G401.6 (cell line): ENCODE measurements around the gene TRIM29.

Source experiments
- FAIRE-seq: peaks from 2 replicates; lab custom pipeline; 2012; peaks lifted over from hg19 to GRCh38; lab: Jason Lieb, UNC

Gene TRIM29

DNA sequence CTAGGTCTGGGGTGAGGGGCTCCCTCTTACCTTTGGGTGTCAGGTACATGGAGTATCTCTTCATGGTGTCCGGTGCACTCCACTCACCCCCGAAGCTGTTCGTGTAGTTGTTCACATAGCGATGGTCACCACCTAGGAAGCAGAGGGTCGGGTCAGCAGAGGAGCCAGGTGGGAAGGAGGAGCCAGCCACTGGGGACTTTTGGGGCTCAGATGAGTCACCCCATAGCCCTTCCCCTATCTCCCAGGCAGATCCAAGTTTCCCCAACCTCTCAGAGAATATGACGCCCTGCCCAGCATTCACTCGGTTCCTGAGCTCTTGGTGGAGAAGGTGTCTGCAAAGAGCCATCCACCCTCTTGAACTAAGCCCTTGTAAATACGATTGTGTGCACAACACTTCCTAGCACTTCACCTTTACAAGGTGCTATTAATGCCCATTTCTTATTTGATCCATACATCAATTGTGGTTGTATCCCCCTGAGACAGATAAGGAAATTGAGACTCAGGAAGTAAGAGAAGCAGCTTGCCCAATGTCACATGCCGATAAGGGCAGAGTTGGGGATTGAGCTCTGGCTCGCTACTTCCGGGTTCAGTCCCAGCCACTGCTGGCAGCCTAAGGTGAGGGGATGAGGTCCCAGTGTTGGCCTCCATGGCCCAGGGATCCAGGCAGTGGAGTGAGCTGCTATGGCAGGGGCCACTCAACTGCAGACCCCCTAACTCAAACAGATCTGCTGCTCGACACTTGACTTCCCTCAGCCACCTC is 14.8 kb downstream of the TRIM29 start:
- no peak for FAIRE-seq

DNA sequence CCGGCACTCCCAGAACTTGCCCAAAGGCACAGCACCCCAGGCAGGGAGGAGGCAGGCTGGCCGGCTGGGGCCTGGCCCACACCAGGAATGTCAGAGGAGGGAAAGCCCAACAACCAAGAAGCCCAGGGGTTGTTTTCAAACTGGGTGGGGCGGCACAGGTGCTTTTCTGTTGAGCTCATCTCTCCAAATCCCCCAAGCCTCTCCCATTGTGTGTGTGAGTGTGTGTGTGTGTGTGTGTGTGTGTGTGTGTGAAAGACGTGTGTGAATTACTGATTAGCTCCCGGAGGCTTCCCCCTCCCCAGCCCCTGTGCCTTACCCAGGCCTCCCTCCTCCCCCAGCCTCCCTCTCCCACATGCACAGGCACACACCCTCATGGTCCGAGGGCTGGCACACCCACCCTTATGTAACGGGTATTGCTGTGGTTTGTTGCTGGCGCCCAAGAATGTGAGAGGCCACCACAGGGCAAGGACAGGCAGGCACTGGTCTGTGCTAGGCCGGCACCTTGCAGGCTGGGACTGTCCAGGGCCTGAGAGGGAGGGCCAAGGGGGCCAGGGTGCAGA is 15.9 kb downstream of the TRIM29 start:
- FAIRE-seq = no peak

DNA sequence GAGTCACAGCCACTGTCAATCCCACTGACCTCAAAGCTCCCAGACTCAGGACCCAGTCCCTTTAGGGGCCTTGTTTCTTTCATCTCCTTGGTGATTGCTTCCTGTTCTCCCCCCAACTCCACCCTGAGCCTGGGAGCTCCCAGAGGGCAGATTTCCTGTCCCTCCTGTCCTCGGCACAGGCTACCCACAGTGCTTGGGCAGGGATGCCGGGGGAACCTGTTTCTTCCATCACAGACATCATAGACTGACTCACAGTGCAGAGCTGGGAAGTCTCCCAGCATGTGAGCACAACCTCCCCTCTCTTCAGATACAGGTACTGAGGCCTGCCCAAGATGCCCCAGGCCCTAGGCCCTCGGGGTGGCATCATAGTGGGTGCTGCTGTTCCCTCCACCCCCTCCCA is 16.6 kb downstream of the TRIM29 start:
- FAIRE-seq = no peak

DNA sequence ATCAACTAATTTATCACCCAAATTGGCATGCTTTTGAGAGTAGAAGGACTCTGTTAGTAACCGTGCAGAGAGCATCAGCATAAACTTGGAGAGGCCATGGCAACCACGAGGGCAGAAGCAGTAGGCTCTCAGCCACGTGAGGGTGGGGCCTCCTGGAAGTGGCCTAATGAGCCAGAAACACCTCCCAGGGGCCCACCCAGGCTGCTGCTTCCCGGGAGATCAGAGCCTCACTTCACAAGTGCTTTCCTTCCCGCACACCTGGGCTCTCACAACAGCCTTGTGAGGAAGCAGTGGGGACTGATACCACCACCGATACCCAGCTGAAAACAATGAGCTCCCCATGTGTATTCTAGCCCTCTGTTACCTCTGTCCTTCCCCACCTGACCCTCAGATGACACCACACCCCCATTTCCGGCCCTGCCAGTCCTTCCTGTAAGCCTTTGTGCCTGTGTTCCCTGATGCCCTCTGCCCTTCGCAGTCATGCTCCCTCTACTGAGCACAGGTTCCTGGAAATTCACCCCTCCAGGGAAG is 17.0 kb downstream of the TRIM29 start:
- no peak for FAIRE-seq

DNA sequence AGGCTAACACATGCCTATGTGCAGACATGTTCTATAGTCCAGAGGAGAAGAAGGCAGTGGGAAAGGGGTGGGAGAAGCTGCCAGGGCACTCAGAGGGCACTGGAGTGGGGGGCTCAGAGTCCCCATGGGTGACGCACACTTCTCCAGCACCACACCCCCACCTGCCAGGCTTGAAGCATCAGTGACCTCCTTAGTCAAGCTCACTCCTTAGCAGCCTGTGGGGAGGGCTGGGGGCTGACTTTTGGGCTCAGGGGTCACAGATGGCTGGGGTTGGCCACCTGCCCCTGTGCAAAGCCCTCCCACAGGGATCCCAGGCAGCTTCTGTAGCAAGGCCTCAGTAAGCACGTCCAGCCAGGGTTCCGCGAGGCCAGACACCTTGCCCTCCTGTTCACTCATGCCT is 18.8 kb downstream of the TRIM29 start:
- no peak for FAIRE-seq

DNA sequence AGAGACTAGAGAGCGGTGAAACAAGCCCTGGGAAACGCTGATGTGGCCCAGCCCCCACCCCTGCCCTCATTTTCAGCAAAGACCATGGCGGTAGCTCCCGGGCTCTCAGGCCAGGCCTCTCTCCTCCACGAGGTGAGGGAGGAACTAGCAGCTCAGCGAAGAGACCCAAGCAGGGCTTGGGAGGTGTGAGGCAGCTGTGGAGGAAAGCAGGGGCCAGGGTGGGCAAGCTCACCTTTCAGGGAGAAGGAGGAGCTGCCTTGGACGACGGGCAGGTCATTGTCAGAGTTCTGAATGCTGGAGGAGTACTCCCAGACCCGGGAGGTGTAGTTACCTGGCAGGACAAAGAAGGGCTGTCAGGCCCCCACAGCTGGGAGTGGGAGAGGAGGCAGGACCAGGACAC is 19.9 kb downstream of the TRIM29 start:
- FAIRE-seq = no peak

DNA sequence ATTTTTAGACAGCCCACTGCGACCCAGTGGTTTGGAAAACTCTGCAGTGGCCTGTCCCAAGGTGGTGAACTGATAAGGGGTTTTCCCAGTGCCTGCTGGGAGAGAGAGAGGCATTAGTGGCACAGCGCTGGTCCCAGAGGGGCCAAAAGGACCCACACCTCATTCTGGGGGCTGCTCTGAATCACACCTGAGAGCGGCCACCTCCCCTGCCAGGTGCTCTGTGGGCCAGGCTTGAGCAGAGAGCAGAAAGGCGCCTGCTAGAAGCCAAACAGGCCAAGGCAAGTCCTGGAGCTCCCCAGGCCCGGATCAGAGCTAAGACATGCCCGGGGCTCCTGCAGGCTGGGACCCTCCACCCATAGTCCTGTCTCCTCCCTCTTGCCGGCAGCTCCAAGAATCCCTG is 20.9 kb downstream of the TRIM29 start:
- FAIRE-seq = no peak

DNA sequence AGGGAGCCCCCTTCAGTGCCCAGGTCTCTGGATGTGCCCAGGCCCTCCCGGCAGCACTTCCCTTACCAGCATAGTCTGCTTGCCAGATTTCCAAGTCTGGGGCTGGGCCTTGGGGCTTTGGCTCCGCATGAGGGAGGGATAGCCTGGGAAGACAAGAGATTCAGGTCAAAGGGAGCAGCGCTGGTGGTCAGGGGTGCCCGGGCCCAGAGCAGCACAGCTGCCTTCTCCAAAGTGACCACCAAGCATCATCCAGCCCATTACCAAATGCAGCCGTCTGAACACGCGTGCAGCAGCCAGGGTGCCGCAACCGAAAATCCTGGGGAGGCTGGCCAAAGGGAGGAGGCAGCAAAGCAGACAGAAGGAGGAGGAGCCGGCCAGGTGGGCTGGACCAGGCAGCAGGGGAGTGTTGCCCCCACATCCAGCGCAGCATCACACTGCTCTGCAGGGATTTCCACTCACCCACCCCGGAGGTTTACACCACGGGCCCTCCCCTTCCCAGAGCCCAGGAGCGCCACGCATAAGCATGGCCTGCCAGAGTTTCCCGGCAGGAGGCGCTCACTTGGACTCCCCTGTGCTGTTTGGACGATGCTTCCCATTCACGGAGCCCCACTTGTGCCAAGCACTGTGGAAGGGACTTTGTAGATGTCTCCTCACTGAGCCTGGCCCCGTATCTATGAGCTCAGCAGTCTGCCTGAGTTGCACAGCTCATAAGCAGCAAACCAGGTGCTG is 22.5 kb downstream of the TRIM29 start:
- no peak for FAIRE-seq

DNA sequence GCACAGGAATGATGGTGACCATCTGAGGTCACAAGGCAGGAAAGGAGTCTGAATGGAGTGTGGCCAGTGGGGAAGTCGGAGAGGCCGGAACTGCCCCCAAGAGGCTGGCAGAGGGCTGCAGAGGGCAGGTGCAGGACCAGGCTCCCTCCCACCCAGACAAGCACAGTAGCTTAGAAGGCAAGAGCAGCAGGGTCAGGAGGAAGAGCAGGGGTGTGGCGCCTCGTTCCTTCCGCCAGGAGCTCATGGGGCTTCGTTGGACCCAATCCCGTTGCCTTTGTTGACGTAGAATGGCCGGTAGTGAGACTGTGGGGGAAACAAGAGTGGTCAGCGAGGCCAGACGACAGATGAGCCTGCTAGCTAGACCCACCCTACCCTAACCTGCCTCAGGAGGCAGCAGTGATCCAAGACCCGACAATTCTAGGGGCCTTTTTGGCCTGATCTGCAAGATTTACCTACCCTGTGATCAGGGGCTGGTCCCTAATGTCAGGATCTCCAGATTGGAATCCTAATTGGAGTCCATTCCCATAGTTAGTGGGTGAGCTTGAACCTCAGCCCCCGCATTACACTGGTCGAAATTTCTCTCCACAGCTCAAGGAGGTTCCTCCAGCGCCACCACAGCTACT is 25.6 kb downstream of the TRIM29 start:
- FAIRE-seq = no peak

DNA sequence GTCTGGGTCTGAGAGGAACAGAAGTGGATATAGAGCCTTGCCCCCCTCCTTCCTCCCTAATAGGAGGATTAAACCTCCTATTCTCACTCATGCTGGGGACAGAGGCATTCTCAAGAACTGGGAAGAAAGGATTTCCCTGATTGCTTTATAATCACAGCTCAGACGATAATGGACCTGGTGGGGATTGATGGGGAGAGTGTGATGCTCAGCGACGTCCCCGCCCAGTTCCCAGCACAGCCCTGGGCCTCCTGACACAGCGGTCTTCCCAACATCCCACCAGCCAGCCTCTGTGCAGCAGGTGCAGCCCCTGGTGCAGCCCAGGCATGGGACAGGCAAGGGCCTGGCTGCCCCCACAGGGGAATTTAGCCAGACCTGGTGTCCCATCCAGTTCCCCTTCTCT is 28.4 kb downstream of the TRIM29 start:
- no peak for FAIRE-seq

DNA sequence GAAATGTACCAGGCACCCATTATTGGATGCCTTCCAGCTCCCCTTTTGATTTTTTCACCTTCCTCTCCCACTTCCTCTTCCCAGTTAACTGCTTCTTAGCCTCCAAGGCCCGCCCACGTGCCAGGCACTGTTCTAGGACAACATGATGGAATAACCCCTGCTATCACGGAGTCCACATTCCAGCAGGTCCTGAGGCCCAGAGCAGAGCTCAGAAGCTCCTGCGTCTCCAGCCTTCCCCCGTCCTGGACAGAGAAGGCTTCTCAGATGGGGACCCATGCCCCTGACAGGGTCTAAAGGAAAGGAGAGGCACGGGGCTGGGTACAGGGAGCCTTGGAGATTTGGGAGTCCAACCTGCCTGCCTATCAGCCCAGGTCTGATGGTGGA is 29.1 kb downstream of the TRIM29 start:
- no peak for FAIRE-seq

DNA sequence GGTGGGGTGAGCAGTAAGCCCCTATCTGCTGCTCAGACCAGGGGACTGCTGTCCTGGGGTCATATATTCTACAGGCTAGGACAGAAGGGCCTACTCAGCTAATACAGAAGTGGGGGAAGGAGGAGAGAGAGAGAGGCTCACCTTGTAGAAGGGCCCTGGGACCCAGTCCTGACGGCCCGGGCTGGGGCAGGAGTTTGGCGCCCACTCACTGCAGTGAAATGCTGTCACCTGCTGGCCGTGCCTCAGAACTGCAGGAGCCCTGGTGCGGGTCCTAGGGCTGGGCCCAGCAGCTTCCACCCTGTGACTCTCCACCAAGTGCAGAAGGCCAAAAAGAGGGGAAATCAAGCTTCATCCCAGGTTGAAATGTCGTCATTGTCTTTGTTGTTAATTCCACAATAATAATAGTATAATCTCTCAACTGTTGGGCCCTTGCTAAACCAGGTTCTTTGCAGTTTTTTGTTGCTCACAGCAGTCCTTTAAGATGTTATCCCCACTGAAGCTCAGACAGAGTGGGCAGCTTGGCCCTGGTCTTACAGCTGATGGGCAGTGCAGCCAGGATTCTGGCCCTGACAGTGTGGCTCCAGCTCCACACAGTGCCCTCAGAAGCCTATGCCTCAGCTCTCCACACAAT is 29.6 kb downstream of the TRIM29 start:
- no peak for FAIRE-seq

DNA sequence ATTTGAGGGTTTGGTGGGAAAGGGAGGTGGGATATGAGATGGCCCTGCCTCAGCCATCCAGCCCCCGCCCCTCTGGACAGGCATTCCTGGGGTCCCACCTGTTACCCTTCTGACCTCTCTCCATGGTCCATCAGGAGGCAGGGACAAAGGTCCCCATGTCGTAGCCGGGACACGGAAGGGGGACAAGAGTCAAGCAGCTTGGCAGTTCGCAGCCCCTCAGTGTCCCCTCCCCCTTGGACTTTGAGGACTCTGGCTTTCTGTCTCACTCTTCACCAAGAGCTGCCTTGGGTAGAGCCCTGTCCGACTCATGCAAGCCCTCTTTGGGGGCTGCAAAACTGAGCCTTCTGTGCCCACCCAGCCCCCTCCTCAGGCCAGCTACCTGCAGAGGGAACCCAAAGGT is 30.2 kb downstream of the TRIM29 start:
- no peak for FAIRE-seq

DNA sequence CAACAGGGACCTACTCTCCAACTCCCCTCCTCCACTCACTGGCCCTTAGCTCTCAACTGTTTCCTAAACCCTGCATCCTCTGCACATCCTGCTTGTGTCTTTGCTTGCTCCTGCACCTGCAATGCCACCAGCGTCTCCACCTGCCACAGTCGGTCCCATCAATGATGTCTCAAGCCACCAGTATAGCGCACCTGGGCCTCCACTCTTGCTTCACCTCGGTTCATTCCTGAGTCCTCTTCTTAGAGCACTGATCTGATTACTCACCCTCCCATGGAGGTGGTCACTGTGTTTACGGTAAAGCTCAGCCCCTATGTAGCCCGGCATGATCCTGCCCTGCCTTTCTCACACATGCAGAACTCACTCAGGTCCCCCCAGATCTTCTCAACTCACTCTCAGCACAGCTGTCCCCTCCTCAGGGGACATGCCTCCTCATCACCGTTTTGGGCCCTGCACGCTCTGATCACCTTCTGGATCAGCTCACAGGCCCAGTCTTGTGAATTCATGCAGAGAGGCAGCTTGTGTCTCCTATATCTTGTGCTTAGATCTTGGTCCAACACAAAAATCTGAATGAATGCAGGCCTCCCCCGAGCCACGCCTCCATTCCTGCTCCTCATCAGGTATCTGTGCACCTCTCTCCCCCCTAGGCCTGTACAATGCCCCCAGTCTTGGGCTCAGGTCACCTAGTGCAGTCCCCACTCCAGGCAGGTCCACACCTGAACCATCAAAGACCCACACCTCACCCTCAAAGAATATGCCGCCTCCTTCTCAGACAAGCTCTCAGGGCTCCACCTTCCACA is 31.4 kb downstream of the TRIM29 start:
- FAIRE-seq = no peak

DNA sequence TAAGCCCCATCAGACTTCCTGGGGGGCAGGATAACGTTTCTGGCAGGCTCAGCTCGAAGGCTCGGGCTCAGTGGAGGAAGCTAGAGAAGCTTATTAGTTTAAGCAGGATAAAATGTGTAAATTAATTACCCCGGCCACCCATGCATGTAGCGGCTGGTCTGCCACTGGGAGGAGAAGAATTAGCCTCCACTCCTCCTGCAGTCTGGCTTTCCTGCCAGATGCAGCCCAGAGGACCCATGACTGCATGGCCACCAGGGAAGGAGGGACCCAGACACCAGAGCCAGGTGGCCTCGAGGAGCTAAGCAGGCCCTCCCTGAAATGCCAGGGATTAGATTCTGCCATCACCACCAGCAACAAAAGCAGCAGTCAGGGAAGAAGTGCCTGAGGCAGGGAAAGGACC is 32.3 kb downstream of the TRIM29 start:
- FAIRE-seq = no peak

DNA sequence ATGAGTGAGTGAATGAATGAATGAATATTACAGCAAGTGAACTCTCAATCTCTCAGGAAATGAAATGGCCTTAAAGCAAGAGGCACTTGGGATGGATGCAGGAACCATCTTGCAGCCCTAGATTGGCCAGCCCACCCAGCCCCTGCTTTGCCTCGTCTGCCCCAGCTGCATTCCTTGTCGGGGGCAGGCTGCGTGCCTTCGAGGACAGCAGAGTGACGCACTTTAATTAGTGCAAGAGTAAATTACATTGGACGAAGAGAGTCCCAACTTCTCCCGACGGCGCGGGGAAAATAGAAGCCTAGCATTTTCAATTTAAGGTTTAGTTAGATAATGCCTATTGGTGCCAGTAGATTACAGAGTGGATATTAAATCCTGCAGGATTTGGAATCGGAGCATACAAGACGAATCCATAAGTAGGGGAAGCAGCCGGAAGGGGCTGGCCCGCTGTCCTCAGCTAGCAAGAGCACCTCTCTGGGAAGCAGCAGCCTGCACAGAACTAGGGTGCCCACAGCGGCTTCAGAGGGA is 33.8 kb downstream of the TRIM29 start:
- FAIRE-seq = no peak

DNA sequence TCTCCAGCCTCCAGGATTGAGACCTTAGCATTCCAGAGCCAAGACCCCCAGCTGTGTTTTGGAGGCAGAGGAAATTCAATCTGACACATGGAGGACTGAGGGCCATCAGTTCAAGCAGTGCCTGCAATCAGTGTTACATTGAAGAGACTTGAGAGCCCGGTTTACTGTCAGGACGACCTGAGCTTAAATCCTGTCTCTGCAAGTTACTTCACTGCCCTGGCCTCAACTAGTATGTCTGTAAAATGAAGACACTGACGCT is 35.1 kb downstream of the TRIM29 start:
- no peak for FAIRE-seq

DNA sequence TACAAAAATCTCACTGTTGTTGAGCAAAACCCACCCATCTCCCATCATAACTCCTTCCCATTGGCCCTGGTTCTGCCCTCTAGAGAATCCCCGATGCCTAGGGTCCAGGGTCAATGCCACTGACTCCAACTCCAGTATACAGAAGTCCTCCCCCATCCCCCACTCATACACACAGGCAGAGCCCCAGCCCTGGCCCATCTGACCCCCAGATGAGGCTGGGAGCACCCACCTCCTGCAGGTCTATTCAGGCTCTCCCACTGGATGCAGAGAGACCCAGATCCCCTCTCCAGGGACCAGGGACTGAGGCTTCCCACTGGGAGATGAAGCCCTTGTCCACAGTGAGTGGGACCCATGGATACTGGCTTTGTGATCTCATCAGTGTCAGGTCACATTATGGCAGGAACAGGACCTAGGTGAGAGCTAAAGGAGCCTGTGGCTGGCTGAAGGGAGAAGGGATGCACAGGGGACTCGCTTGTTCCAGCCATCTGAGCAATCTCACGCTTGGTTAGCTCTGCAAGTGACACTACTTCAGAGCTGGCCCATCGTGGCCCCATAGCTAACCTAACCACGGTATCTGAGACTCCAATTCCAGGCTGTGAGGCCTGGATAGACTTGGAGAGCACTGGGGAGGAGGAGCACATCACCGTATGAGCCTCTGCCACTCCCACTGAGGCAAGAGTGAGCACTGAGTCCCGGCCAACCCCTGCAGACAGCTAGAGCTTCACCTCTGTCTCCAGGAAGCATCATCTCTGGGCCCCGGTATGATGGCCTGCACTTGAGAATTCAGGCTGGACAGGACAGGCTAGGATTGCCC is 35.7 kb downstream of the TRIM29 start:
- no peak for FAIRE-seq

DNA sequence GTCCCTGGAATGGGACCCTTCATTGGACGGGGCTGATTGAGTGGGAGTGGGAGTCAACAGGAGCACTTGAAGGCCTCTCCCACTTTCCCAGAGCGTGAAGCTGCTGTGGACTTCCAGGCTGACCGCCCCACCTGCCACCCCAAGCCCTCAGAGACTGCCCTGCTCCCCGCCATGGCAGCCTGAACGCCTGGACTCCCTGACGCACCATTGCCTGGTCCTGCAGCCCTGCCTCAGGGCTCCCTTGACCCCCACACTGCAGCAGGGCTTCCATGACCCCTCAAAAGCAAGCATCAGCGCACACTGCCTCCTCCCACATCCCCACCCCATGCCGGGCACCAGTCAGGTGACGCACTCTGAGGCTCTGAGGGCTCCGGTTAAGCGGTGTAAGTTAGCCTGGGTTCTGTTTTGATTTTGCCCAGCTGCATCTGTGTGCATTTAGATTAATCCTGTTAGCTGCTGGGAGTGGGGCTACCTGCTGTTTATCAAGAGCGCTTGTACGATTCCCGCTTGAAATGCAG is 39.4 kb downstream of the TRIM29 start:
- no peak for FAIRE-seq

DNA sequence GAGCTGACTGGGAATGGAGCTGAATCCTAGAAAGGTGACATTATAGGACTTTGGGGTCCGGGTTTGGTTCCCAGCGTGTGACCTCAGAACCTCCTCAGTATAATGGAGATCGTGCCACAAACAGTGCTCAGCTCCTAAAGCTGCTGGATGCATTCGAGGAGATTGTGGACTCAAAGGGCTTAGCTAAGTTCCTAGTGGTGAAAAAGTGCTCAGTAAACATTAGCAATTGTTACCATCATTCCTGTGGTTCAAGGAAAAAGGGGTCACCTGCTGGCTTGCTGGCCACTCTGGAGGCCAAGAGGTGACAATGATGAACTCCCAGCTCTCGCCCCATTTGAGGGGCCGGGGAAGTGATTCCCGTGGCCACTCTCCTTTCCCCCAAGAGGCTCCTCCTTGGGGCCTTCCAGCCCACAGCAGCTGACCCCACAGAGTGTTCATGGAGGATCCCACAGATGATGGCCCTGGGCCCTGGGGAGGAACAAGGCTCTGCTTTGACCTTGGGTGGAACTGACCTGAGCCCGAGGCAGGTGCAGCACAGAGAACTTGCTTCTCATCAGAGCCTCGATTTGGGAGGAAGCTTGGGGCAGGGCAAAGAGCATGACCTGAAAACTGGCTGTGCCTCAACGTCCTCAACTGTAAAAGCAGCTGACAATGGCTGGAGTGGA is 40.1 kb downstream of the TRIM29 start:
- FAIRE-seq = no peak
